Measurements from ENCODE around the gene NKAIN2.
A peak's percentile ranks its signal among the peaks of the same experiment; 100 is the strongest.

The NKAIN2 gene

GRCh38 chr6:124040655-124041054 is 237.0 kb downstream of the NKAIN2 start:
- no peak for DNase-seq

GRCh38 chr6:124052120-124052519 is 248.5 kb downstream of the NKAIN2 start:
- no peak for DNase-seq

GRCh38 chr6:124053315-124053714 is 249.7 kb downstream of the NKAIN2 start:
- no peak for DNase-seq

GRCh38 chr6:124054034-124054433 is 250.4 kb downstream of the NKAIN2 start:
- DNase-seq = no peak

- DNase-seq = no peak
Measured at GRCh38 chr6:124055395-124055794, 251.7 kb downstream of the NKAIN2 start.

GRCh38 chr6:124055963-124056362 is 252.3 kb downstream of the NKAIN2 start:
- DNase-seq = peak in 1 of 2 experiments; percentile 51

- DNase-seq = peak; percentile 49 to 68
Measured at GRCh38 chr6:124056407-124057334, 253.0 kb downstream of the NKAIN2 start.

GRCh38 chr6:124057461-124057860 is 253.8 kb downstream of the NKAIN2 start:
- DNase-seq = no peak

- no peak for DNase-seq
Measured at GRCh38 chr6:124064317-124065113, 260.9 kb downstream of the NKAIN2 start.

- DNase-seq = no peak
Measured at GRCh38 chr6:124066269-124066668, 262.6 kb downstream of the NKAIN2 start.

- DNase-seq = peak in 1 of 2 experiments; percentile 21
Measured at GRCh38 chr6:124066946-124067552, 263.4 kb downstream of the NKAIN2 start.

GRCh38 chr6:124069230-124069950 is 265.7 kb downstream of the NKAIN2 start:
- no peak for DNase-seq

GRCh38 chr6:124073021-124073420 is 269.4 kb downstream of the NKAIN2 start:
- no peak for DNase-seq

GRCh38 chr6:124073820-124074587 is 270.3 kb downstream of the NKAIN2 start:
- DNase-seq = no peak

GRCh38 chr6:124074606-124075005 is 270.9 kb downstream of the NKAIN2 start:
- DNase-seq = no peak

GRCh38 chr6:124076336-124077048 is 272.8 kb downstream of the NKAIN2 start:
- no peak for DNase-seq

GRCh38 chr6:124078169-124078568 is 274.5 kb downstream of the NKAIN2 start:
- DNase-seq = no peak

- DNase-seq = no peak
Measured at GRCh38 chr6:124080483-124080882, 276.8 kb downstream of the NKAIN2 start.

GRCh38 chr6:124090491-124090890 is 286.8 kb downstream of the NKAIN2 start:
- DNase-seq = no peak

- no peak for DNase-seq
Measured at GRCh38 chr6:124099520-124099919, 295.9 kb downstream of the NKAIN2 start.

GRCh38 chr6:124110514-124110913 is 306.8 kb downstream of the NKAIN2 start:
- no peak for DNase-seq
